ES-I3 (cell line): ENCODE measurements around the gene THEMIS.
"Not testable (repeated sequence)": the region's sequence is repeated elsewhere in the genome, so short reads cannot be mapped to it uniquely, and the experiment has no call there.

ENCODE experiments used
- H3K36me3 ChIP-seq: 2 replicates; pipeline ENCODE4 v1.6.1; 2013; ENCODE audit warnings: mild to moderate bottlenecking, low read length, control low read depth, moderate library complexity; ENCODE audit not compliant: insufficient read depth
- H3K4me1 ChIP-seq: 2 replicates; pipeline ENCODE4 v1.6.1; 2013; ENCODE audit warnings: mild to moderate bottlenecking, control low read depth, low read length; ENCODE audit not compliant: insufficient read depth
- H3K9ac ChIP-seq: 2 replicates; pipeline ENCODE4 v1.6.1; 2013; ENCODE audit warnings: low read depth, mild to moderate bottlenecking, low read length, moderate library complexity
- H3K9me3 ChIP-seq: 2 replicates; pipeline ENCODE4 v1.6.1; 2013; ENCODE audit warnings: mild to moderate bottlenecking, low read length, moderate library complexity; ENCODE audit not compliant: control insufficient read depth, insufficient read depth

Gene THEMIS

GRCh38 chr6:127786109-127786508 is 114.7 kb downstream of the THEMIS start:
- Histone ChIP-seq H3K9me3 (no peaks in the 10 kb centered on the region; the same call in 1 of the 2 replicates), H3K36me3 (no peaks in the 10 kb centered on the region), H3K4me1 (no peaks in the 10 kb centered on the region), H3K9ac (no peak overlapping the region)

- Histone ChIP-seq H3K9me3 (no peaks in the 10 kb centered on the region; the same call in 1 of the 2 replicates), H3K4me1 (no peaks in the 10 kb centered on the region), H3K36me3 (no peaks in the 10 kb centered on the region), H3K9ac (no peak overlapping the region)
Measured at GRCh38 chr6:127784468-127784867, 116.4 kb downstream of the THEMIS start.

- H3K9ac ChIP-seq, H3K36me3 ChIP-seq, H3K4me1 ChIP-seq, H3K9me3 ChIP-seq: not testable (repeated sequence)
Measured at GRCh38 chr6:127781636-127782272, 119.1 kb downstream of the THEMIS start.

GRCh38 chr6:127776320-127776719 is 124.5 kb downstream of the THEMIS start:
- Histone ChIP-seq H3K9me3 (no peaks in the 10 kb centered on the region), H3K36me3 (no peaks in the 10 kb centered on the region)

GRCh38 chr6:127775371-127775770 is 125.5 kb downstream of the THEMIS start:
- no peak overlapping the region for H3K9ac ChIP-seq
- H3K4me1 ChIP-seq = no peaks in the 10 kb centered on the region
- no peaks in the 10 kb centered on the region for H3K9me3 ChIP-seq
- H3K36me3 ChIP-seq = no peaks in the 10 kb centered on the region

More at GRCh38 chr6:127776320-127776719, 124.5 kb downstream of the THEMIS start:
- no peaks in the 10 kb centered on the region for H3K4me1 ChIP-seq
- no peak overlapping the region for H3K9ac ChIP-seq

GRCh38 chr6:127768745-127769144 is 132.1 kb downstream of the THEMIS start:
- no peak overlapping the region for H3K9ac ChIP-seq
- no peaks in the 10 kb centered on the region for H3K36me3 ChIP-seq
- peaks cover 3% of the 10 kb centered on the region; the same call in 1 of the 2 replicates for H3K4me1 ChIP-seq
- H3K9me3 ChIP-seq = no peaks in the 10 kb centered on the region

GRCh38 chr6:127768223-127768622 is 132.6 kb downstream of the THEMIS start:
- no peak overlapping the region for H3K9ac ChIP-seq
- H3K9me3 ChIP-seq = no peaks in the 10 kb centered on the region
- no peaks in the 10 kb centered on the region for H3K36me3 ChIP-seq
- peaks cover 3% of the 10 kb centered on the region; the same call in 1 of the 2 replicates for H3K4me1 ChIP-seq

- Histone ChIP-seq H3K36me3 (no peaks in the 10 kb centered on the region), H3K9ac (no peak overlapping the region), H3K9me3 (no peaks in the 10 kb centered on the region), H3K4me1 (peaks cover 3% of the 10 kb centered on the region; the same call in 1 of the 2 replicates)
Measured at GRCh38 chr6:127765949-127766348, 134.9 kb downstream of the THEMIS start.

GRCh38 chr6:127762284-127762683 is 138.6 kb downstream of the THEMIS start:
- no peaks in the 10 kb centered on the region for H3K36me3 ChIP-seq

GRCh38 chr6:127761084-127761483 is 139.8 kb downstream of the THEMIS start:
- H3K36me3 ChIP-seq = no peaks in the 10 kb centered on the region
- no peaks in the 10 kb centered on the region for H3K4me1 ChIP-seq
- no peak overlapping the region for H3K9ac ChIP-seq
- no peaks in the 10 kb centered on the region for H3K9me3 ChIP-seq

More at GRCh38 chr6:127762284-127762683, 138.6 kb downstream of the THEMIS start:
- Histone ChIP-seq H3K9me3 (no peaks in the 10 kb centered on the region), H3K4me1 (no peaks in the 10 kb centered on the region), H3K9ac (no peak overlapping the region)

GRCh38 chr6:127749095-127749494 is 151.8 kb downstream of the THEMIS start:
- H3K4me1 ChIP-seq = no peaks in the 10 kb centered on the region

GRCh38 chr6:127748290-127748689 is 152.6 kb downstream of the THEMIS start:
- Histone ChIP-seq H3K4me1 (no peaks in the 10 kb centered on the region), H3K9me3 (no peaks in the 10 kb centered on the region), H3K36me3 (no peaks in the 10 kb centered on the region), H3K9ac (no peak overlapping the region)

More at GRCh38 chr6:127749095-127749494, 151.8 kb downstream of the THEMIS start:
- Histone ChIP-seq H3K36me3 (no peaks in the 10 kb centered on the region), H3K9me3 (no peaks in the 10 kb centered on the region), H3K9ac (no peak overlapping the region)

GRCh38 chr6:127738423-127738822 is 162.4 kb downstream of the THEMIS start:
- Histone ChIP-seq H3K4me1 (no peaks in the 10 kb centered on the region), H3K9ac (no peak overlapping the region), H3K9me3 (no peaks in the 10 kb centered on the region), H3K36me3 (no peaks in the 10 kb centered on the region)

GRCh38 chr6:127737768-127738167 is 163.1 kb downstream of the THEMIS start:
- Histone ChIP-seq H3K9me3 (no peaks in the 10 kb centered on the region), H3K36me3 (no peaks in the 10 kb centered on the region), H3K9ac (no peak overlapping the region), H3K4me1 (no peaks in the 10 kb centered on the region)

- Histone ChIP-seq H3K36me3 (no peaks in the 10 kb centered on the region), H3K4me1 (no peaks in the 10 kb centered on the region), H3K9ac (no peak overlapping the region)
Measured at GRCh38 chr6:127737009-127737486, 163.8 kb downstream of the THEMIS start.

More at GRCh38 chr6:127737009-127737486, 163.8 kb downstream of the THEMIS start:
- no peaks in the 10 kb centered on the region for H3K9me3 ChIP-seq
